GM18858 (cell line): Measurements from ENCODE around the gene ARHGEF33.

Source experiments
- ATAC-seq: cut with Tn5 transposase; IDR thresholded peaks from one replicate; pipeline ENCODE4 v1.9.1; 2021; ENCODE audit not compliant: unreplicated experiment

The ARHGEF33 gene

GRCh38 chr2:39007875-39008504, 118.3 kb downstream of the ARHGEF33 start:
- no peak for ATAC-seq

- ATAC-seq, result no peak
These were observed 119.0 kb downstream of the ARHGEF33 start for GRCh38 chr2:39008665-39009064.

- no peak for ATAC-seq
These were observed 124.2 kb downstream of the ARHGEF33 start for GRCh38 chr2:39013871-39014270.

- no peak for ATAC-seq
These were observed 125.7 kb downstream of the ARHGEF33 start for GRCh38 chr2:39015424-39015823.

GRCh38 chr2:39017334-39017733, 127.7 kb downstream of the ARHGEF33 start:
- no peak for ATAC-seq

- ATAC-seq, result no peak
These were observed 129.0 kb downstream of the ARHGEF33 start for GRCh38 chr2:39018638-39019037.

- no peak for ATAC-seq
These were observed 130.7 kb downstream of the ARHGEF33 start for GRCh38 chr2:39020383-39020782.

GRCh38 chr2:39022642-39023235, 133.1 kb downstream of the ARHGEF33 start:
- ATAC-seq, result no peak

GRCh38 chr2:39023649-39024048, 134.0 kb downstream of the ARHGEF33 start:
- ATAC-seq, result no peak

- no peak for ATAC-seq
These were observed 135.2 kb downstream of the ARHGEF33 start for GRCh38 chr2:39024833-39025232.
